Right atrium auricular region (tissue), 2 donors: ENCODE data around the gene UPF2. TPM values are rescaled to one million over a fixed set of nuclear protein-coding genes. Genes with fewer than 3 reads are reported as not detected.

Source experiments
- DNase-seq: peaks from one replicate; pipeline ENCODE4 v3.0.0-alpha.2; 2019; ENCODE audit warnings: low spot score
- H3K27ac ChIP-seq, 2 donors: fragments of 200-600 bp; sonication (generic); 1 replicate in 1 of 2; 2 replicates in 1 of 2; pipeline ENCODE4 v1.5.1; 2016 to 2019
- H3K27me3 ChIP-seq, 2 donors: fragments of 200-600 bp; sonication (generic); one replicate each; pipeline versions ENCODE4 v1.5.1 to v1.6.0; 2017 to 2019
- H3K36me3 ChIP-seq: fragments of 200-600 bp; sonication (generic); one replicate; pipeline ENCODE4 v1.5.1; 2016
- H3K4me1 ChIP-seq, 2 donors: fragments of 200-600 bp; sonication (generic); one replicate each; pipeline versions ENCODE4 v1.5.1 to v1.6.0; 2017 to 2019
- H3K4me3 ChIP-seq, 2 donors: fragments of 200-600 bp; sonication (generic); 1 replicate in 1 of 2; 2 replicates in 1 of 2; pipeline ENCODE4 v1.5.1; 2017 to 2019; ENCODE audit warnings: mild to moderate bottlenecking in 1 of 2, moderate library complexity in 1 of 2
- H3K9me3 ChIP-seq, 2 donors: fragments of 200-600 bp; sonication (generic); one replicate each; pipeline ENCODE4 v1.5.1; 2019
- total RNA-seq, 2 donors: library from RNA; depleted of rRNA; stranded (reverse); fragments of >200 nt; gene quantifications; one replicate each; pipeline ENCODE4 v1.1.0, GENCODE V29; 2016
- TF ChIP-seq, protein P1 (sequence below), 2 donors: fragments of 200-600 bp; sonication (generic); IDR thresholded peaks; one replicate each; pipeline ENCODE4 v1.5.1; 2019; ENCODE audit warnings: antibody characterized with exemption in 2 of 2

Gene UPF2
- total RNA-seq, 2 donors from 2014 or later, result 11.8 to 13.1 TPM

DNA sequence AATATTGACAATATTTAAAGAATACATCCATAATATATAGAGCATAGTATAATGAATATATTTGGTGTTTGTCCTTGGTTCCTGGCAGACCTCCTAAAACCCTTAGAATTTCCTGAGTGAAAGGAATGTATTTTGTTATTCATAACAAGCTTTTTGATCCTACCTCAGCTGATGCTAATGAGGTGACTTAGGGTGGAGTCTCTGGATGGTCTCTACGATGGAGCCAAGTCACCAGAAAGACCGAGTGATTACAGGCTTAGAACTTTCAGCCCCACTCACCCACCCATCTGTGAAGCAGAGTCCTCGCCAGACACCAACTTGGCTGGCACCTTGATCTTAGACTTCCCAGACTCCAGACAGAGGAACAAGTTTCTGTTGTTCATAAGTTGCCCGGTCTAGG, 35.9 kb downstream of the UPF2 start:
- DNase-seq, result no peak
- Histone ChIP-seq H3K9me3 (peaks cover 0 to 8% of the 10 kb centered on the region in 2 donors), H3K27ac (no peak overlapping the region), H3K36me3 (peaks cover 61% of the 10 kb centered on the region), H3K4me3 (no peak overlapping the region), H3K4me1 (no peaks in the 10 kb centered on the region), H3K27me3 (no peaks in the 10 kb centered on the region)
- TF ChIP-seq, protein P1, sequence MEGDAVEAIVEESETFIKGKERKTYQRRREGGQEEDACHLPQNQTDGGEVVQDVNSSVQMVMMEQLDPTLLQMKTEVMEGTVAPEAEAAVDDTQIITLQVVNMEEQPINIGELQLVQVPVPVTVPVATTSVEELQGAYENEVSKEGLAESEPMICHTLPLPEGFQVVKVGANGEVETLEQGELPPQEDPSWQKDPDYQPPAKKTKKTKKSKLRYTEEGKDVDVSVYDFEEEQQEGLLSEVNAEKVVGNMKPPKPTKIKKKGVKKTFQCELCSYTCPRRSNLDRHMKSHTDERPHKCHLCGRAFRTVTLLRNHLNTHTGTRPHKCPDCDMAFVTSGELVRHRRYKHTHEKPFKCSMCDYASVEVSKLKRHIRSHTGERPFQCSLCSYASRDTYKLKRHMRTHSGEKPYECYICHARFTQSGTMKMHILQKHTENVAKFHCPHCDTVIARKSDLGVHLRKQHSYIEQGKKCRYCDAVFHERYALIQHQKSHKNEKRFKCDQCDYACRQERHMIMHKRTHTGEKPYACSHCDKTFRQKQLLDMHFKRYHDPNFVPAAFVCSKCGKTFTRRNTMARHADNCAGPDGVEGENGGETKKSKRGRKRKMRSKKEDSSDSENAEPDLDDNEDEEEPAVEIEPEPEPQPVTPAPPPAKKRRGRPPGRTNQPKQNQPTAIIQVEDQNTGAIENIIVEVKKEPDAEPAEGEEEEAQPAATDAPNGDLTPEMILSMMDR (IDR thresholded peaks at IDR 0.05), result no peak

DNA sequence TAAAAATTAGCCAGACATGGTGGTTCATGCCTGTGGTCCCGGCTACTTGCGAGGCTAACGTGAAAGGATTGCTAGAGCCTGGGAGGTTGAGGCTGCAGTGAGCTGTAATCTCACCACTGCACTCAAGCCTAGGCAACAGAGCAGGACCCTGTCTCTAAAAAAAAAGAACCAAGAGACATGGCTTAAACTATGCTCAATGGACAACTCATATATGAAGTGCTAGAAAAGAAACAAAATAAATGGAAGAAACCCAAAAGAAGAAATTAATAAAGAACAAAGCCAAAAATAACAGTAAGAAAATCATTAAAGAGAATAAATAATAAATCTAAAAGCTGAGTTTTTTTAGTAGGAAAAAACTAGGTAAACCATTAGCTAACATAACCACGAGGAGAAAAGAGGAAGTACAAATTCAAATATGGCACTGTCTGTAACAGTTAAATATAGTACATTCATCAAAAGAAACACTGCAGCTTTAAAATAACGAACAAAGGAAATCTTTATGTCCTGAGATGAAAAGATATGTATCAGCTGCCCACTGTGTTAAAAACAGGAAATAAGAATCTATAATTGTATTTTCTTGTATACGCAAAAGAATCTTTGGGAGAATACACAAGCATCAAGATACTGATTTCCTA, 48.7 kb downstream of the UPF2 start:
- Histone ChIP-seq H3K36me3 (peaks cover 34% of the 10 kb centered on the region), H3K27me3 (no peaks in the 10 kb centered on the region), H3K27ac (no peak overlapping the region), H3K4me1 (no peaks in the 10 kb centered on the region), H3K4me3 (no peak overlapping the region), H3K9me3 (no peaks in the 10 kb centered on the region)
- TF ChIP-seq, protein P1 (IDR thresholded peaks at IDR 0.05), result no peak
- no peak for DNase-seq

DNA sequence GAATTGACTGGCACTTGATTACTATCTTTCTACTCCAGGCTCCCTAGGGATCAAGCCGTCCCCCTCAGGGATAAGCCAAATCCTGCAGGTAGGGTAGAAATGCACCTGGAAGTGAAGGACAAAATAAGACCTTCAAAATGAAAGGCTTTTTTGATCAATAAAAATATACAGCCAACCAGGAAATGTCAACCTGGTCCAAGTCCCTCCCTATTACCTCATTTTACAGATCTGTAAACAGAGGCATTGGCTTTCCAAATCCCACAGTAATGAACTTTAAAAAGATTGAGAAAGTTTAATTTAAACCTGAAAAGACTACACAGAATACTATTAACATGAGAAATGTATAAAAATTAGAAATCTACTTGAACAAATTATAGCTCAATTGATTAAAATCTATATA, 53.7 kb downstream of the UPF2 start:
- TF ChIP-seq, protein P1 (IDR thresholded peaks at IDR 0.05), result no peak
- Histone ChIP-seq H3K4me1 (no peaks in the 10 kb centered on the region), H3K27me3 (no peaks in the 10 kb centered on the region), H3K27ac (no peak overlapping the region), H3K36me3 (no peaks in the 10 kb centered on the region), H3K4me3 (no peak overlapping the region), H3K9me3 (no peaks in the 10 kb centered on the region)
- DNase-seq, result no peak

DNA sequence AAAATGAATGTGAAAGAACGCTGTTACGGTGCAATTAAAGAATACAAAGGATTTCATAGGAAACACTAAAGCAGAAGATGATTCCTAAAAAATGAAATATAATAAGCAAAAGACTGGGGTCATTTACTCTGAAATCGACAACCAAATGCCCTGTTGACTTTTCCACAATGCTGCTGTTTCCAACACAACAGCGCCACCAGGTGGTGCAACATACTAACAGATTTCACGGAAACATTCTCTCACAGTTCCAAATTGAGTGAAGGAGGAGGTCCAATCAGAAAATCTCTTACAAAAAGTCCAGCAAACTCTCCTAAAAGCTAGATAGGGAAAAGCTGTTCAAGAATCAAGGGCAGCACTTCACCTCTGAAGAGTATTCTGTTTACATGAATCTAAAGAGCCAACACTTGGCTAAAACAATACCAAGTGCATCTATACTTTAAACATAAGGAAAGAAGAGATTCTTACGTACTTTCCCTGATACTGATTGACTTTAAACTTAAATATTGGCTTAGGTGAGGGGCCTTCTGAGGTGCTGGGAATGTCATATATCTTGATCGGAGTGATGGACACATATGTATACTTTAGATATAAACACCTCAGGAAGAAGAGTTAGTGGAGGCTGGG, 55.9 kb downstream of the UPF2 start:
- Histone ChIP-seq H3K36me3 (no peaks in the 10 kb centered on the region), H3K9me3 (no peaks in the 10 kb centered on the region)
- TF ChIP-seq, protein P1 (IDR thresholded peaks at IDR 0.05), result peak; percentile 74 to 87

DNA sequence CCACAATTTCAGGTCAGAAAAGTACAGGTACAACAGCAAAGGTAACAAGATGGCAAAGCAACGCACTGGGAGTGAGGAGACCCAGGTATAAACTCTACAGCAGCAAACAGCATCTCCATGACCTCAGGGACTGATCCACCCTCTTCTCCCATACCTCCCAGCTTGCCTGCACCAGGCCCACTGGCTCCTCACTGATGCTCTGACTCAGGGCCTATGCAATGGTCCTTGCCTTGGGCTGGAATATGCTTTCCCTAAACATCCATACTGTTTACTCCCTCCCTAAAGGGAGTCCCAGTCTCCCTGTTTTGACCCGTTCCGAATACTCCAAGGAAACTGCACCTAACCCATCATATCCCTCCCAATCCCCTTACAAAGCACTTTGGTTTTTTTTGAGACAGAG, 60.4 kb downstream of the UPF2 start:
- Histone ChIP-seq H3K36me3 (no peaks in the 10 kb centered on the region), H3K4me3 (no peak overlapping the region), H3K27me3 (no peaks in the 10 kb centered on the region), H3K27ac (no peak overlapping the region), H3K9me3 (no peaks in the 10 kb centered on the region), H3K4me1 (no peaks in the 10 kb centered on the region)
- TF ChIP-seq, protein P1 (IDR thresholded peaks at IDR 0.05), result no peak
- no peak for DNase-seq

More for the DNA sequence above, 55.9 kb downstream of the UPF2 start:
- H3K4me3 ChIP-seq, result no peak overlapping the region
- no peaks in the 10 kb centered on the region for H3K27me3 ChIP-seq
- no peak overlapping the region for H3K27ac ChIP-seq
- no peaks in the 10 kb centered on the region for H3K4me1 ChIP-seq
- DNase-seq, result peak; percentile 78
